Measurements from ENCODE around the gene HSD11B1.

The HSD11B1 gene

GRCh38 chr1:209672705-209673630, 31.7 kb upstream of the HSD11B1 start:
- Histone ChIP-seq H3K4me3 (ENCODE audit: low read depth in 1 of 2, low read length in 1 of 2) (peak overlapping the region; percentile 79 to 95), H3K27me3 (peaks cover 2% of the 10 kb centered on the region), H3K9me3 (no peaks in the 10 kb centered on the region), H3K36me3 (no peaks in the 10 kb centered on the region), H3K27ac (peak overlapping the region; percentile 98), H3K4me1 (ENCODE audit: control insufficient read depth in 1 of 2, insufficient read depth in 1 of 2, low read depth in 1 of 2, low read length in 1 of 2) (peaks cover 74 to 89% of the 10 kb centered on the region in 2 experiments)
- no peak for TF ChIP-seq CTCF (IDR thresholded peaks at IDR 0.05)

DNA sequence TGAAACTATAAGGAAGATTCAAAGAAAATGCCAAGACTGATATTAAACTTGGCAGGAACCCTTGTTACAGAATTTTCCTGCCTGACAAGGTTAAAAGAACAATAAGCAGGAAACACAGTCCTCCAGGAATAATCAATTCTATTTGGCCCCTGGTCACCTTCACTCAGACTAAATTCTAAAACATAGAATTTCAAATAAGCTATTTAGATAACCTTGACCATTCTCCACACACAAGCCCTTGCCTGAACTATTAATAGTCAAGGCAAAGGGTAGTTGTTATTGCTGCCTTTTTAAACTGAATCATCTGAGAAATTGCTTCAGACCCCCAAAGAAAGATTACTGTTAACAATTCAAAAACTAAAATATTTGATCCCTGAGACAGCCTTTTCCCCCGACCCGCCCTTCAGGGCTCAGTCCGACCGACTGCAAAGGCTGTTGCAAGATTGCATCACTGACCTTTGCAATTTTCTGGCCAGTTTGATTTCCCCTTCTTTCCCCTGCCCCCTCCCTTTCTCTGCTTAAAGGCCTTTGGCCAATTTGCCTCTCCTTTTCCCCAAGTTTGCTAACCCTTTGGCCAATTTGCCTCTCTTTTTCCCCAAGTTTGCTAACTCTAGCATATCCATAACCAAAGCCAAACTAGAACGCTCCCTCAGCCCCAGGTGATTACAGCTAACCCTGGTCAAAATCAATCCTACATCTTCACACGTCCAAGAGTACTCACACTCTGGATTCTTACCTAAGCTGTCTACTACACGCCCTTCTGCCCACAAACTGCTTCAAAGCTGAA, 30.8 kb upstream of the HSD11B1 start:
- Histone ChIP-seq H3K4me3 (ENCODE audit: low read depth in 1 of 2, low read length in 1 of 2) (peak overlapping the region; percentile 79 to 95), H3K4me1 (ENCODE audit: control insufficient read depth in 1 of 2, insufficient read depth in 1 of 2, low read depth in 1 of 2, low read length in 1 of 2) (peaks cover 66 to 81% of the 10 kb centered on the region in 2 experiments), H3K36me3 (no peaks in the 10 kb centered on the region), H3K9me3 (no peaks in the 10 kb centered on the region), H3K27me3 (peaks cover 10% of the 10 kb centered on the region), H3K27ac (peak overlapping the region; percentile 98)
- peak; percentile 13 for TF ChIP-seq CTCF (IDR thresholded peaks at IDR 0.05)

DNA sequence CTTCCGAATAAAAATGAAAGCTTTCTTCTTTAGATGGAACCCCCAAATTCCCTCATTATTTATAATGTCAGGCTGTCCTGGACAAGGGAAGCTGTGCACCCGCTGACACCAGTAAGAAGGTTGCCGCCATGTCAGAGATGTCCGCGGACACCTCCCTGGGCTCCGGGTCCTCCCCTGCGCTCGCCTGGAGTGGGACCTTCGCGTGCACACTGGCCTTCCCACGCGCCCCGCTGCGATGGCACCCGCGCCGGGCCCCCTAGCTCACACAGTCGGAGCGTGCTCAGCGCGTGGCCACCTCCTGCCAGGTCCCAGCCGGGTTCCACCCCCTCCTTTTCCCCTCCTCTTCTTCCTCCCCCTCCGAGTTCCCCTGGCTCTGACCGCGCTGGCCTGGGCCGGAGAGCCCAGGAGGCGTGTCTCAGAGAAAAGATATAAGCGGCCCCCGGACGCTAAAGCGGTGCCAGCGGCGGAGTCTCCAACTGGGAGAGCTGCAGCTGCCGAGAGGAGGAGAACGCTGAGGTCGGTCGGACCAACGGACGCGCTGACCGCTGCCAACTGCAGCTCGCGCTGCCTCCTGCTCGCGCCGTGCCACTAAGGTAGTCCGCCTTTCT, 29.6 kb upstream of the HSD11B1 start, which contains the start of gene G0S2:
G0S2 (plus strand) TSS at position 456 of the 608 bp plus-strand sequence. CDS start 273 bp downstream, outside the sequence.
- H3K9me3 ChIP-seq: no peaks in the 10 kb centered on the region
- H3K4me3 ChIP-seq (ENCODE audit: low read depth in 1 of 2, low read length in 1 of 2): peak within 1 kb of the TSS; percentile 79 to 95
- H3K27ac ChIP-seq: peak within 1 kb of the TSS; percentile 98
- peaks cover 62 to 70% of the 10 kb centered on the region in 2 experiments for H3K4me1 ChIP-seq (ENCODE audit: control insufficient read depth in 1 of 2, insufficient read depth in 1 of 2, low read depth in 1 of 2, low read length in 1 of 2)
- TF ChIP-seq CTCF (IDR thresholded peaks at IDR 0.05): peak; percentile 47
- no peaks in the 10 kb centered on the region for H3K36me3 ChIP-seq
- peaks cover 22% of the 10 kb centered on the region for H3K27me3 ChIP-seq

GRCh38 chr1:209675565-209676154, 29.0 kb upstream of the HSD11B1 start:
- Histone ChIP-seq H3K36me3 (no peaks in the 10 kb centered on the region), H3K4me1 (ENCODE audit: control insufficient read depth in 1 of 2, insufficient read depth in 1 of 2, low read depth in 1 of 2, low read length in 1 of 2) (peaks cover 56 to 64% of the 10 kb centered on the region in 2 experiments), H3K4me3 (ENCODE audit: low read depth in 1 of 2, low read length in 1 of 2) (peak overlapping the region; percentile 79 to 95), H3K27ac (peak overlapping the region; percentile 98), H3K9me3 (no peaks in the 10 kb centered on the region), H3K27me3 (peaks cover 28% of the 10 kb centered on the region)
- TF ChIP-seq CTCF (IDR thresholded peaks at IDR 0.05): no peak

GRCh38 chr1:209678981-209679539, 25.6 kb upstream of the HSD11B1 start:
- peak overlapping the region; percentile 1 for H3K27ac ChIP-seq
- peaks cover 62% of the 10 kb centered on the region for H3K27me3 ChIP-seq

More at GRCh38 chr1:209678981-209679539, 25.6 kb upstream of the HSD11B1 start:
- no peak for TF ChIP-seq CTCF (IDR thresholded peaks at IDR 0.05)
- Histone ChIP-seq H3K9me3 (no peaks in the 10 kb centered on the region), H3K36me3 (no peaks in the 10 kb centered on the region), H3K4me3 (ENCODE audit: low read depth in 1 of 2, low read length in 1 of 2) (no peak overlapping the region), H3K4me1 (ENCODE audit: control insufficient read depth in 1 of 2, insufficient read depth in 1 of 2, low read depth in 1 of 2, low read length in 1 of 2) (peaks cover 22 to 30% of the 10 kb centered on the region in 2 experiments)

All from neutrophil (primary cell).